ENCODE results near the gene SYPL1.

Gene SYPL1

GRCh38 chr7:106057204-106057961, 54.7 kb downstream of the SYPL1 start:
- H3K4me3 ChIP-seq (ENCODE audit: low read depth, low read length), result no peak overlapping the region
- in situ Hi-C loops (cut with HindIII; ENCODE audit: low sequenced_read_pairs), result loop anchor here (25.0 kb wide), 1 partner anchor 430 kb away; no protein-coding TSS in a partner anchor
- DNase-seq (ENCODE audit: low read depth), result no peak
- TF ChIP-seq CTCF (IDR thresholded peaks at IDR 0.05; ENCODE audit: low read depth, low read length, missing control alignments), result no peak

- in situ Hi-C loops (cut with HindIII; ENCODE audit: low sequenced_read_pairs), result loop anchor here (25.0 kb wide), 1 partner anchor 431 kb away; no protein-coding TSS in a partner anchor
- H3K4me3 ChIP-seq (ENCODE audit: low read depth, low read length), result no peak overlapping the region
- peak; percentile 89 for TF ChIP-seq CTCF (IDR thresholded peaks at IDR 0.05; ENCODE audit: low read depth, low read length, missing control alignments)
- peak; percentile 60 for DNase-seq (ENCODE audit: low read depth)
Measured at GRCh38 chr7:106056513-106057203, 55.5 kb downstream of the SYPL1 start.

- TF ChIP-seq CTCF (IDR thresholded peaks at IDR 0.05; ENCODE audit: low read depth, low read length, missing control alignments), result no peak
- in situ Hi-C loops (cut with HindIII; ENCODE audit: low sequenced_read_pairs), result loop anchor here (5.0 to 25.0 kb wide), 2 partner anchors 97 to 432 kb away; no protein-coding TSS in a partner anchor
- H3K4me3 ChIP-seq (ENCODE audit: low read depth, low read length), result no peak overlapping the region
- DNase-seq (ENCODE audit: low read depth), result no peak
Measured at GRCh38 chr7:106054971-106055532, 57.1 kb downstream of the SYPL1 start.

GRCh38 chr7:106054156-106054910, 57.8 kb downstream of the SYPL1 start:
- no peak overlapping the region for H3K4me3 ChIP-seq (ENCODE audit: low read depth, low read length)
- no peak for TF ChIP-seq CTCF (IDR thresholded peaks at IDR 0.05; ENCODE audit: low read depth, low read length, missing control alignments)
- in situ Hi-C loops (cut with HindIII; ENCODE audit: low sequenced_read_pairs), result loop anchor here (5.0 to 25.0 kb wide), 2 partner anchors 98 to 433 kb away; no protein-coding TSS in a partner anchor
- no peak for DNase-seq (ENCODE audit: low read depth)

- no peak for DNase-seq (ENCODE audit: low read depth)
- TF ChIP-seq CTCF (IDR thresholded peaks at IDR 0.05; ENCODE audit: low read depth, low read length, missing control alignments), result peak; percentile 7
- H3K4me3 ChIP-seq (ENCODE audit: low read depth, low read length), result no peak overlapping the region
- in situ Hi-C loops (cut with HindIII; ENCODE audit: low sequenced_read_pairs), result loop anchor here (5.0 to 25.0 kb wide), 2 partner anchors 99 to 434 kb away; no protein-coding TSS in a partner anchor
Measured at GRCh38 chr7:106053109-106053508, 59.0 kb downstream of the SYPL1 start.

- in situ Hi-C loops (cut with HindIII; ENCODE audit: low sequenced_read_pairs), result loop anchor here (5.0 to 25.0 kb wide), 2 partner anchors 100 to 435 kb away; no protein-coding TSS in a partner anchor
- DNase-seq (ENCODE audit: low read depth), result no peak
- no peak overlapping the region for H3K4me3 ChIP-seq (ENCODE audit: low read depth, low read length)
- TF ChIP-seq CTCF (IDR thresholded peaks at IDR 0.05; ENCODE audit: low read depth, low read length, missing control alignments), result no peak
Measured at GRCh38 chr7:106052681-106053080, 59.4 kb downstream of the SYPL1 start.

Data from astrocyte of the cerebellum (primary cell).